GM18526 (cell line): Measurements from ENCODE around the gene ATP8A2.

Source experiments
- POLR2A ChIP-seq: IDR thresholded peaks from 3 replicates; pipeline ENCODE4 v1.6.1; 2011; ENCODE audit not compliant: insufficient read length; ENCODE audit errors: extremely low read depth

ATP8A2 gene

DNA sequence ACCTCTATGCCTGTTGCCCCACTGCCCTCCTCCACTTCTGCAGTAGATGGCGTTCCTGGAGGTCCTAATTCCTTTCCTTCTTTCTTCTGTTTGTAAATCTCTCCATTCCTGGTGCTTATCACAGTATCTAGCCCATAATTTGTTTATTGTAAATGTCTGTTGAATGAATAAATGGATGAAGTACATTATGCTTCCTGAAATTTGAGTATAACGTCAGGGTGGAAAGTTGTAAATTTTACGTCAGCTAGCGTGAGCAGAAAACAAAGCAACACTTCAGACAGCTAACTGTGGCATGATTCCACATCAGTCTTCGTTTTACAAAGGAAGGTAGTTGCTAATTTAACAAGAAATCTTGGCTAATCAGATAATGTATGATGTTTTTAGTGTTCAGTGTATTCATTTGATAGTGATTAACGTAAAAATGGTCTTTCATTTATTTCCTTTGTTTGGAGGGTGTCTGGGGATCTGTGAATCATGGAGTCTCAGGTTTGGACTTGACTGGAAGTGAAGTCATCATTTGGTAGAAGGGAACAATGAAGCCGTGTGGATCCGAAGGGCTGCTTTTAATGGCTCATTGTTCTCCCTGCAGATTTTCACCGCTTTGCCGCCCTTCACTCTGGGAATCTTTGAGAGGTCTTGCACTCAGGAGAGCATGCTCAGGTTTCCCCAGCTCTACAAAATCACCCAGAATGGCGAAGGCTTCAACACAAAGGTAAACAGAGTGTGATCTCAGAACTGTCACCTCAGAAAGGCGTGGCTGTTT, 465.0 kb downstream of the ATP8A2 start:
- no peak for TF ChIP-seq POLR2A

DNA sequence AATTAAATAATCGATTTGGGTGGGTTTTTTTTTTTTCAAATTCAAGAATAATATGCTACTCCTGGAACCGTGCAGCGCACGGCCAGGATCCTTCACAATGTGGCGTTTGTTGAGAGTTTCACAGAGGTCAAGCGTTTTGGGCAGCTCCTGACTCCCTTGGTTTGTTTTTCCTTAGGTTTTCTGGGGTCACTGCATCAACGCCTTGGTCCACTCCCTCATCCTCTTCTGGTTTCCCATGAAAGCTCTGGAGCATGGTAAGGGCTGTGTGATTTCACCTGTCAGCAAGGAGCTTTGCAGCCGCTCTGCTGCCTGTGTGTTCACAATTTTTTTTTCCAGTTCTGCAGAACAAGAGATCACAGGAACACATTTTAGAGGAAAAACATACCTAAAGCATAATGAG, 467.6 kb downstream of the ATP8A2 start:
- TF ChIP-seq POLR2A: no peak

DNA sequence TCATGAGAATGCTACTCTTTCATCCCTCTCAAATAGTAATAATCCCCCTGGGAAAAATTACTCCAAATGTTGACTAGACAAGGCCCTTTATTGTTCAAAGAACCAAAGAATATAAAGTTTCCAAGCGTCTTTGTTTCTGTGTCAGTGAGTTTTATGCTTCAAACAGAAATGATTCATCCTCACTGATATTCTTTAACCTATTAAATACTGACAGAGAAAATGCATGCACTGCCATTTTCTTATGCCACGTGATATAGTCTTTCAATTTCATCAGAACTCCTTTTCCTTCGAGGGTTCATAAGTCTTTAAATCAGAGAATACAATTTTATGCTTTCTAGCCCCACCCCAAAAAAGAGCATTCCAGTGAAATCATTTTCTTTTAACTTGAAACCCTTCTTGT, 468.5 kb downstream of the ATP8A2 start:
- no peak for TF ChIP-seq POLR2A

DNA sequence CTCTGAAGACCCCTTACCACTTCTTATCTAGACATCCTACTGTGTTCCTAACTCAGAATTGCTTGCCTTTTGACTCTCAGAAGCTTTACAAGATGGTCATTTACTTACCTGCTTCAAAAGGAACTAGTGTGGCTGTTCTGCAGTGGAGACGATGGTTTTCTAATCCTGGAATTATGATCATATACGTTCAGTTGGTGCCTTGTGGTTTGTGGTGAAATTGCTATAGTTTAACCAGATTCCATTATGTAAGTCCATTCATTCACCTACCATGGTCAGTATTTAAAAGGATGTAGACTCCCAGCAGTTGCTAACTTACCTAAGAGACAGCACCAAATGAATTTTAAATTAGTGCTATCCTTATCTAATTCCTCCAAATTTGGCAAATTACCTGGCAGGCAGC, 469.2 kb downstream of the ATP8A2 start:
- TF ChIP-seq POLR2A: no peak

DNA sequence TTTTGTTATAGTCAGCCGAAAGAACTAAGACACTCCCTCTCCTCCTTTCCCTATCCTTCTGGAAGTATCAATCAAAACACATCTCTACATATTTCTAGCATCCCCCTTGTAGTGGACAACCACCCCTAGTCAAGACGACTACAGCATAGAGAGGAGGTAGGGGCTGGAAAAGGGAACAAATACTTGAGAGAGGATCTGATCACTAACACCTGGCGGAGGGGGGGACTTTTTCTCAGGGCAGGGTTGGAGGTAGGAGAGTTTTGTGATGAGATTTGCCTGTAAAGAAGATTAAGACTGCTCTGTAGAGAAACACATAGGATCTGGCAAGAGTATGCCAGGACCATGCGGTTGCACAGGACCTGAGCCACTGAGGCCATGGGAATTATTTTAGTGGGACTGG, 471.9 kb downstream of the ATP8A2 start:
- TF ChIP-seq POLR2A: no peak

DNA sequence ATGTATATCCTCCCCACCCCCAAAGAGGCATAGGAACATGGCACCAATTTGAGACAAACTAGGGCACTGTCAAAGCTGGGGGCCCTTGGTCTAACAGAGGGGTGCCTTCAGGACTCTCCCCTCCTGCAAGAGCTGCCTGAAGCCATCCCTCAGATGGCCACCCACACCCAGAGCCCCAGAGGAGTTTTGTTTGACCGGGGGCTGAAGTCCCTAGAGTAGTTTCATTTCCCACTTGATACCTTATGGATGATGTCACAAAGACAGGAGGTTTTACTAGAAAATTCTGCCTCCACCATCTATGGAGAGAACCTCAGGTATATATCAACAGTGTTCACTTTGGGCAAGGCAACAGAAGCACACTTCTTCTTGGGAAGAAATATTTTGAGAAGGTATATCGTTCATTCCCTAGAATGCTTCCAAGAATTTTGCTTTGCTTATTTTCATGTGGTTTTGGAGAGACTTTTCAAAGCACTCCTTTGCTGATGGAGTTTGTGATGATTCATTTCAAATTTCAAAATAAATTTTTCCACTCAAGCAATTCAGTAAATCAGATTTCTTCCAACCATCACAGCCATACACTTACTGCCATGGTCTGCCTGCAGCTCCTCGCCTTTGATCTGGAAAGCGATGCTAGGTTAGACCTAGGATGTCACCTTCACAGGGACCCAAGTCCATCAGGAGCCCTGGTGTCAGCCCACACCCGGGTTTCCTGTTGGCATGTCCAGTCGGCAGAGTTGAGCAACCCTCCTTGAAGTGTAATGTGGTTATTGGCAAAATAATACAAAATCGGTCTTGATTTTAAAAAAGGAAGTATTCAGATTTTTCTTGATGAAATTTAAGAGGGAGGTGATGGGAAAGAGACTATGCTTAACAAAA, 473.0 kb downstream of the ATP8A2 start:
- no peak for TF ChIP-seq POLR2A

DNA sequence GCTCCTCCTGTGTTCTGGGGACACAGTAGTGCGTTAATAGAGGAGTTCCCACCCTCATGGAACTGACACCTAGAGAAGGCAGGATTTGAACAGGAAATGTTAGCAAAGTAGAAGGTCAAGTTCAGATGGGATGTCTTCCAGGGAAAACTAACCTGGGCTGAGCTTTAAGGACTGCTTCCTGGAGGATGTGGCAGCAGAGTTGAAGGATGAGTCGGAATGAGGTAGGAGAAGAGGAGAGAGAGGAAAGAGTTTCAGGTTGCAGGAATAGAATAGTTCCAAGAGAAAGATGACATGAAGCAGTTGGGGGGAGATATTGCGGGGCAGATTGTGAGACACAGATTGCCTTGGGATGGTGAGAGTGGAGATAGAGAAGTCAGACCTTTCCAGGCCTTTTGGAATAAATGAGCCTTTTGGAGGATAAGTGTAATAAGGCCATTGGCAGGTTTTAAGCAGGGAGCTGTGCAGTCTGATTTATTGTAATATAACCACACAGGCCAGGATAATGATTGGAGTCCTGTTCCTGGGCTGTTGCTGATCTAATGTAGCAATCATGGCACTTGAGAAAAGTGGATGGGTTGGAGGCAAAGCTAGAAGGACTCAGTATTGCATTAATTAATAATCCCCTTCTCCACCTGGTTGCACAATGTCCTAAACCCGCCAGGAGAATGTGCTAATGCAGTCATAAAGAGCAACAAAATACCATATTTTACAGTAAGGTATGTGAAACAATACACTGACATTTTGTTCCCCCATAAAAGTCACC, 474.6 kb downstream of the ATP8A2 start:
- no peak for TF ChIP-seq POLR2A

DNA sequence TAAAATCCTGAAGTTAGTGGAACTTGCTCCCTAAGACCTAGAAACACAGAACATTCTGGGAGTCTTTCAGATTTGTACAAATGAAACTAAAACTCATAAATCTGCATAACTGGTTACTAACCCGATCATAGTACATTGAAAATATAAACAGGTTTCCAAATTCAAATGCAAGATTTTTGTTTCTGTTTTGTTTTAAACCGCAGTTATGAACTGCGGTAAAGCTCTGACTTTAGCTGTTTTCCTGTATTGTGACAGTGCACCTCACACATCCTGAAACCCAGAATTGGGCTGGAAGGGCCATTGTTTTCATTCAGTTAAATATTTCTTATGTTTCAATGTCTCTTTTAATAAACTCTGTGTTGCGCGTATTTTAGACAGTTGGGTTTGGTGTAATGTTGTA, 475.4 kb downstream of the ATP8A2 start:
- no peak for TF ChIP-seq POLR2A

DNA sequence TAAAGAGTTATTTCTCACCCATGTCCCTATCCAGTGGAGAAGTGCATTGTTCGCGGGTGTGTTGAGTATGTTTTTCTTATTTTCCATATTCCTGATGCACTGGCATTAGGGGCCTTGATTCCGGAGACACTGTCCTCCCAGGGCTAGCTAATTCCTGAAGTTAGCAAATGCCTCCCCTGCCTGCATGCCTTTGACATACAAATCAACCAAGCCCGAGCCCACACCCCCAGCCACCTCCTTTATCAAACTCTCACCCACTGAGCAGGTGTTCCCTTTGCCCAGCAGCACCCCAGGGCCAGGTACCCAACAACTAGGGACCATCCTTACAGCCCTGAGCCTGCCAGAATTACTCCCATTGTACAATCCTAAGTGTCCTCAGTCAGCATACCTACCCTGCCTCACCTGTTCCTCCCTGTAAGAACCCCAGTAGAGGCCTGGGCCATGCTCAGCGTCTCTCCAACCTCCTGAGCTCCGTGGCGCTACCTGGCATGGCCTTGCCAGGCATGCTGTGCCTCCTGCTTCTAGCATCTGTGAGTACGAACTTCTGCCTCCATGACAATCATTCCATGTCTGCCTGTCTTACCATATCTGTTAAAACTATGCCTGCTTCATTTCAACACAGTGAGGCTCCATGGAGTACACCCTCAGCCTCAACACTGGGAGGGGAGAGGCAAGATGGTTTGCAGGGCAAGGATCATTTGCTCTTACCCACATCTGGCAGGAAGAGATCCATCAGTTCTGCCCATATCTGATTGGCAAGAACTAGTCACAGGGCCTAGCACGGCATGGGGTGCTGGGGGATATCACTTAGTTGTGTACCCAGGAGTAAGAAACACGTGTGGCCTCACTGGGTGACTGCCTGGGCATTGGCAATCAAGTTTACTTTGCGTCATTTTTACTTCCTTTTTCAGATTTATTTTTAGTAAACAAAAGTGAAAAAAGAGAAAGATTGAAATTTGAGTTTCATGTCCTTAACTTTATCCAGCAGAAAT, 476.2 kb downstream of the ATP8A2 start:
- TF ChIP-seq POLR2A: no peak

DNA sequence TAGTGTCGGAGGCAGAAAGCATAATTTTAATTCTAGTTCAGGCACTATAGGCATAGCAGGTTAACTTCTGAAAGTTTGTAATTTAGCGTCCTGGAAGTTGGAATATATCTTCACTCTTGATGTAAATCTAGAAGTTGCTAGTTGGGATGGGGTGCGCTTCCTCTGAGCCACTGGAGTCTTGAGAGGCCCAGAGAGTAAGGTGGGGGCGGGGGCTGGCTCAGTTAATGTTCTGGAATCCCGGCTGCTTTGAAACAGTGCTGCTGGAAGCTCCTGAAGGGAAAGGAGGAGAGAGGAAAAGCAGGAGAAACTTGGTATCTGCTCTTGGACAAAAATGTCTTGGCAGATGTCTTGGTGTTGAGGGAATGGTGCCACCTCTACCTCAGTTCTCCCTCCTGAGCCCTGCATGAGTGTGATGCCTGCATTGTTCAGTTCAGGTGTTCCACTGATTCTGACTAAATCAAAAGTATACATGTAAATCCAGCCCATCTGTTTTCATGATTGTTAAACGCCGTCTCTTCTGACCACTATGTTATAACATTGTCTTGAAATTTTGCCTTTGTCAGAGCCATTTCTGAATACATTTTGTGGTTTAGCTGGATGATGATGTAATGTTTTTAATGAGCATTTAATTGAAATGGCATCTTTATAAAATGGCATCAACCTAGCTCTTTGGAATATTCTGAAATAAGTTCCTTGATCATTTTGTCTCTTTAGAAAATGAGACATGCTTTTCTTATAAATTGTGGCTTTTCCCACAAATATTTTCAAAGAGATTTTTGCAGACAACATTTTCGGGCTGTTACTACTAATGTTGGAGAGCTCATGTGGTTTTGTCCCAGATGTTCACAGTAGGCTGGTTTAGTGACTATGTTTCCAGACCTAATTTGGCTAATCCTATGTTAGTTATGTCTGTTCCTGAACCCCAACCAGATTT, 477.3 kb downstream of the ATP8A2 start:
- TF ChIP-seq POLR2A: no peak

DNA sequence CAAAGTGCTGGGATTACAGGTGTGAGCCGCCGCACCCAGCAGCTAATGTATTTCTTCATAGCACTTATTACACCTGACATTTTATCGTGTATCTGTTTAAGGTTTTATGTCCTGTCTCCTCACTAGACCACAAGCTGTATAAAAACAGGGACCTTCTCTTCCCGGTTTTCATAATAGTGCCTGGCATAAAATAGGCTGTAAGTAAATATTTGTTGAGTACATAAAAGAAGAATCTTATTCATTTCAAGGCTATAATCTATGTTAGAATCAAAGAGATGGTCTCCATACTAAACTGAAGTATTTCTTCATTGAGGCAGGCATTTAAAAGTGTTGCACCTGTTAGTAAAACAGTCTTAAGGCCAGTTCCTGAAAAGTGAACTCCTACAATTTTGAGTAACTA, 486.1 kb downstream of the ATP8A2 start:
- TF ChIP-seq POLR2A: no peak

DNA sequence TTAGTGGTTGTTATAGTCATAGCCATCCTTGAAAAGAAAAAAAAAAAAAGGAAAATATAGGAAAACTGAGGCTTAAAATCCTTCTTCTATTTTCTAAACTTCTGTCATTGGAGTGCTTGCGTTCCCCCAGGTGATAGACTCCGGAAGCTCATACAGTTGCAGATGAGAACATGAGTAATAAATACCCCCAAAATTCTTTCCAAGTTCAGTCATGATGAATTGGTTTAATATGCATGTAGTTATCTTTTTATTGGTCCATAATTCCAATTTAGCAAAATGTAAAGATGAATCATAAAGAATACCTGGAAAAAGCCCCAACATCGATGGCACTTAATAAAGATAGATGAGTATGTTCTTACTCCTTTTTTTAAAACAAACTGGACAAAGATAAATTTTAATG, 487.8 kb downstream of the ATP8A2 start:
- TF ChIP-seq POLR2A: no peak

DNA sequence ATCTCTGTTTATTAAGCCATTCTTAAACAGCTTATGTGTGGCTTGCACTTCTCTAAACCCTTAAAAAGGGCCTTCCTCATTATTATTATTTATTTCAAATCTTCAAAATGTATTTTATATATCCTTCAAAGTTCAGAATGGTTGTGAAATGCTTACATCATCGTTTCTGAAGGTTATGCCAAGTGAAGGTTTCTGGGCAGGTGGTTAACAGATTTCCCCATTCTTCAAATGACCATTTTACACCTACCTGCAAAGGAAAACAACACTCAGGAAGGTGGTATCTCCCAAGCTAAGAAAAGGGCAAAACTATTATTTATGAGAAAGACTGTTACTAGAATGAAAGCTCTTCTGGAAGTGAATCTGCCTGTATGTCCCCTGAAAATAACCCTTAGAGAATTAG, 488.5 kb downstream of the ATP8A2 start:
- no peak for TF ChIP-seq POLR2A

DNA sequence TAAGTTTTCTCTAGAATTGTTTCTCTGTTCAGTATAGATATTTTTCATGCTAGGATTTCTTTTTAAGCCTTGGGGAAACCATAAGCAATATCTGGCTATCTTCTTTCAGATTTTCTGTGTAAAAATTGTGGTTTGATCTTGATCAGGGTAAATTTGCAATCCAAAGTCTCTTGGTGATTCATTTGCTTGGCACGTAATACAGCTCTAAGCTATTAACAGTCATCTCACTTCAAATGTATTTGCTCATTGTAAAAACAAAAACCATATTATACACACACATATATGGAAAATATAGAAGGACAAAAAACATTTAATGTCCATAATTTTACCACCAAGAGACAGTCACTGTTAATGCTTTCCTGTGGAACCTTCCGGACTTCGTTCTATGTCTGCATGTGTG, 489.1 kb downstream of the ATP8A2 start:
- no peak for TF ChIP-seq POLR2A

DNA sequence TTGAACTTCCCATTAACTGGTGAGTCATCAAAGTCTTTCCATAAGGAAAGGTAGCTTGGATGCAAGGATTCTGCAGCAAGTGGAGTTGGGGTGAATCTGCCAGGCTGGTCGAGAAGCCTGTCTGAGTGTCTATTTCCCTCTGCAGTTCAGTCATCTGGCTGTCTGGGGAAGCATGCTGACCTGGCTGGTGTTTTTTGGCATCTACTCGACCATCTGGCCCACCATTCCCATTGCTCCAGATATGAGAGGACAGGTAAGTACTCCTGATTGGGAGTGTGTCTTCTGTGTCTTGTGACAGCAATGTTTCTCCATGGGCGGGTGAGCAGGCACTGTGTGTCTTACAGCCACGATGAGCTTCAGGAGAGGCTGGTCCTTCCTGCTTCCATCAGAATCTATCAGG, 490.4 kb downstream of the ATP8A2 start:
- TF ChIP-seq POLR2A: no peak
